ENCODE results near the gene GSAP. TPM values are rescaled to one million over a fixed set of nuclear protein-coding genes. Genes with fewer than 3 reads are reported as not detected.

Gene GSAP
- total and polyA plus RNA-seq, 9 of the 15 experiments (the other 6 are each of a cell fraction or from before 2014, with no cell fraction given) = 0.13 TPM; not detected in 8

- no peaks in the 10 kb centered on the region for H3K9me3 ChIP-seq (replicated peaks; ENCODE audit: control insufficient read depth, insufficient read depth, low read depth, low read length)
- H2AFZ ChIP-seq (ENCODE audit: low read depth, low read length) = no peak overlapping the region
- WGBS (ENCODE audit: insufficient coverage, low coverage, missing lambda C conversion rate) = 0% methylated on average over 2 of the region's 2 CpGs
- no peaks in the 10 kb centered on the region for H3K4me1 ChIP-seq (replicated peaks in 1 of 2; ENCODE audit: control insufficient read depth in 2 of 2, insufficient read depth in 2 of 2, low read length in 2 of 2)
- H3K4me3 ChIP-seq = no peak overlapping the region
- in situ Hi-C loops (cut with MboI) = no loop called here
- no peaks in the 10 kb centered on the region for H4K20me1 ChIP-seq (replicated peaks; ENCODE audit: control insufficient read depth, insufficient read depth, low read length)
- H3K27me3 ChIP-seq (ENCODE audit: control insufficient read depth in 2 of 2, insufficient read depth in 2 of 2, low read length in 2 of 2) = no peaks in the 10 kb centered on the region; a peak in 2 of 5 replicates
- intact Hi-C loops (cut with micrococcal nuclease) = no loop called here
- H3K36me3 ChIP-seq (ENCODE audit: control insufficient read depth, insufficient read depth, low read length) = no peaks in the 10 kb centered on the region
- POLR2A ChIA-PET = interaction anchor here (0.8 kb wide), 1 partner anchor 38 kb away, joined by 3 read pairs; no protein-coding TSS in a partner anchor
- no peak overlapping the region for H3K27ac ChIP-seq (ENCODE audit: extremely low read depth, low read depth, low read length)
- H3K9ac ChIP-seq (ENCODE audit: insufficient read depth in 1 of 2, low read depth in 2 of 2, low read length in 2 of 2) = no peak overlapping the region
- BruUV-seq (replicated peaks) = no TSS peak
- H3K4me2 ChIP-seq (ENCODE audit: insufficient read depth, low read length) = no peak overlapping the region
- ATAC-seq (no peak), FAIRE-seq (no peak), DNase-seq (ENCODE audit: extremely low read depth in 1 of 4, low spot score in 3 of 4) (no peak)
- CTCF ChIA-PET (ENCODE audit: low intra/inter-chr PET ratio) = no interaction called here
- no peaks in the 10 kb centered on the region for H3K9me1 ChIP-seq (ENCODE audit: control insufficient read depth, insufficient read depth, low read length)
- H3K79me2 ChIP-seq (ENCODE audit: control insufficient read depth, insufficient read depth, low read length) = no peaks in the 10 kb centered on the region
- TF ChIP-seq ZNF263 (CRISPR knock-in tag; IDR thresholded peaks at IDR 0.05; ENCODE audit: borderline replicate concordance) = no peak
- TF ChIP-seq SRSF7 (optimal IDR thresholded peaks at IDR 0.05; ENCODE audit: low read depth, low read length) = no peak
- TF ChIP-seq CSDE1 (IDR thresholded peaks at IDR 0.05) = no peak
- no peak for TF ChIP-seq ZC3H8 (IDR thresholded peaks at IDR 0.05)
- TF ChIP-seq HMG20A (CRISPR knock-in tag; conservative IDR thresholded peaks at IDR 0.05) = no peak
- no peak for TF ChIP-seq HEY1 (CRISPR knock-in tag; IDR thresholded peaks at IDR 0.05; ENCODE audit: borderline replicate concordance)
- no peak for TF ChIP-seq HINFP (tag; conservative IDR thresholded peaks at IDR 0.05; ENCODE audit: low read depth)
- no peak for TF ChIP-seq PML (IDR thresholded peaks at IDR 0.05; ENCODE audit: low read length)
- no peak for TF ChIP-seq TEAD1 (CRISPR knock-in tag; IDR thresholded peaks at IDR 0.05)
- TF ChIP-seq GATA2 (CRISPR knock-in tag; IDR thresholded peaks at IDR 0.05) = no peak
- TF ChIP-seq COPS2 (conservative IDR thresholded peaks at IDR 0.05) = no peak
- TF ChIP-seq TSC22D4 (tag; IDR thresholded peaks at IDR 0.05) = no peak
- no peak for TF ChIP-seq KDM5B (IDR thresholded peaks at IDR 0.05; ENCODE audit: insufficient replicate concordance, low read depth, low read length)
- TF ChIP-seq ZBTB5 (IDR thresholded peaks at IDR 0.05) = no peak
- no peak for TF ChIP-seq E4F1 (CRISPR knock-in tag; IDR thresholded peaks at IDR 0.05; ENCODE audit: borderline replicate concordance)
- TF ChIP-seq NEUROD1 (IDR thresholded peaks at IDR 0.05; ENCODE audit: borderline replicate concordance, low read depth, low read length, partially characterized antibody) = no peak
- TF ChIP-seq MLLT1 (IDR thresholded peaks at IDR 0.05) = no peak
Observed at GRCh38 chr7:77321300-77321699, 94.8 kb downstream of the GSAP start.
